ENCODE measurements around the gene DDX60.

- no peak for TF ChIP-seq CTCF (conservative IDR thresholded peaks at IDR 0.05)
- no peak for TF ChIP-seq EZH2 (IDR thresholded peaks at IDR 0.05; ENCODE audit: low read depth)
These were observed 25.1 kb downstream of the DDX60 start for GRCh38 chr4:168293386-168293975.

Measured in PC-9 (cell line).